ENCODE results near the gene CORO2B.

CORO2B gene

DNA sequence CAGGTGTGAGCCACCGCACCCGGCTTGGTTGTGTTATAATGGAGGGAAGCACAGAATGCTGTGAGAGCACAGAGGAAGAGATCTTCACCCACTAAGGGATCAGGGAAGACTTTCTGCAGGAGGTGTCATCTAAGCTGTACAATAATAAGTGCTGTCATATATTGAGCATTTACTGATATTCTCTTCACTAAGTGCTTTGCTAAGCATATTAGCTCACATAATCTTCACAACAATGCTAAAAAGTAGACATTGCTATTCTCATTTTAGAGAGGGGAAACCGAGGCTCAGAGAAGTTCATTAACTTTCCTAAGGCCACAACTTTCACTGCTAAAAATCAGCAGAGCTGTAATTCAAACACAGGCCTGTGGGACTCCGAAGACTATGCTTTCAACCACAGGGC is 115.3 kb downstream of the CORO2B start:
- Histone ChIP-seq H3K27ac (ENCODE audit: low read depth, low read length) (no peak overlapping the region), H3K9ac (ENCODE audit: low read length) (no peak overlapping the region)

DNA sequence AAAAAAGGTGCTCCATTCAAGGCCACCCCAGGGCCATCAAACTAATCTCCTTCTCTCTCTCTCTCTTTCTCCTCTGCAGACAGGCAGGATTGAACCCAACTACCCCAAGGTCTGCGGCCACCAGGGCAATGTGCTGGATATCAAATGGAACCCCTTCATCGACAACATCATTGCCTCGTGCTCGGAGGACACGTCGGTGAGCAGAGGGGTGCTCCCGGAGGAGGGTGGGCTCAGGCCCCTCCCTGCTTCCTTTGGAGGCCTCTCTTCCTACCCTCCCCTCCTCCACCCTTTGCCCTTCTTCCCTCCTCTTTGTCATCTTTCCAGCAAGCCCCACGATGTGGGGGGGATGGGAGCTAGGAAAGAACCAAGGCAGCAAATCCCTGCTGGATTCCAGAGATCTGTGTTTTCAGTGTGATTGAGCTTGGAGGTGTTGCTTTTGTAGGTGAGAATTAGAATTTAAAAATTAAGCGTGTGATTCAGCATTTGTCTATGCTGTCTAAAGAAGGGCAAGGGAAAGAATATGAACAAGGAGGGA is 116.3 kb downstream of the CORO2B start:
- Histone ChIP-seq H3K27me3 (ENCODE audit: low read length) (no peaks in the 10 kb centered on the region), H3K27ac (ENCODE audit: low read depth, low read length) (no peak overlapping the region), H4K20me1 (ENCODE audit: low read depth, low read length) (no peaks in the 10 kb centered on the region), H3K9me2 (replicated peaks; ENCODE audit: insufficient read depth, low read length) (no peaks in the 10 kb centered on the region), H3K9ac (ENCODE audit: low read length) (no peak overlapping the region), H3K4me3 (ENCODE audit: insufficient read depth, low read length, poor library complexity, severe bottlenecking) (no peak overlapping the region), H3K36me3 (ENCODE audit: low read length) (no peaks in the 10 kb centered on the region), H2AFZ (ENCODE audit: low read depth, low read length, severe bottlenecking) (no peak overlapping the region), H3K79me2 (ENCODE audit: insufficient read depth, low read length) (no peaks in the 10 kb centered on the region), H3K4me2 (ENCODE audit: low read depth, low read length, poor library complexity, severe bottlenecking) (no peak overlapping the region), H3F3A (ENCODE audit: insufficient read depth) (no peaks in the 10 kb centered on the region), H3K9me3 (ENCODE audit: insufficient read depth, low read length) (no peaks in the 10 kb centered on the region)
- TF ChIP-seq, protein P1, sequence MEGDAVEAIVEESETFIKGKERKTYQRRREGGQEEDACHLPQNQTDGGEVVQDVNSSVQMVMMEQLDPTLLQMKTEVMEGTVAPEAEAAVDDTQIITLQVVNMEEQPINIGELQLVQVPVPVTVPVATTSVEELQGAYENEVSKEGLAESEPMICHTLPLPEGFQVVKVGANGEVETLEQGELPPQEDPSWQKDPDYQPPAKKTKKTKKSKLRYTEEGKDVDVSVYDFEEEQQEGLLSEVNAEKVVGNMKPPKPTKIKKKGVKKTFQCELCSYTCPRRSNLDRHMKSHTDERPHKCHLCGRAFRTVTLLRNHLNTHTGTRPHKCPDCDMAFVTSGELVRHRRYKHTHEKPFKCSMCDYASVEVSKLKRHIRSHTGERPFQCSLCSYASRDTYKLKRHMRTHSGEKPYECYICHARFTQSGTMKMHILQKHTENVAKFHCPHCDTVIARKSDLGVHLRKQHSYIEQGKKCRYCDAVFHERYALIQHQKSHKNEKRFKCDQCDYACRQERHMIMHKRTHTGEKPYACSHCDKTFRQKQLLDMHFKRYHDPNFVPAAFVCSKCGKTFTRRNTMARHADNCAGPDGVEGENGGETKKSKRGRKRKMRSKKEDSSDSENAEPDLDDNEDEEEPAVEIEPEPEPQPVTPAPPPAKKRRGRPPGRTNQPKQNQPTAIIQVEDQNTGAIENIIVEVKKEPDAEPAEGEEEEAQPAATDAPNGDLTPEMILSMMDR (IDR thresholded peaks at IDR 0.05; ENCODE audit: insufficient read depth, low read length, poor library complexity, severe bottlenecking), result no peak
- TF ChIP-seq EZH2phosphoT487 (conservative IDR thresholded peaks at IDR 0.05; ENCODE audit: low read length), result no peak

More for the DNA sequence above, 115.3 kb downstream of the CORO2B start:
- H3K27me3 ChIP-seq (ENCODE audit: low read length), result no peaks in the 10 kb centered on the region
- no peak overlapping the region for H2AFZ ChIP-seq (ENCODE audit: low read depth, low read length, severe bottlenecking)
- no peaks in the 10 kb centered on the region for H3K9me3 ChIP-seq (ENCODE audit: insufficient read depth, low read length)
- no peaks in the 10 kb centered on the region for H3K36me3 ChIP-seq (ENCODE audit: low read length)
- H3K79me2 ChIP-seq (ENCODE audit: insufficient read depth, low read length), result no peaks in the 10 kb centered on the region
- no peak overlapping the region for H3K4me2 ChIP-seq (ENCODE audit: low read depth, low read length, poor library complexity, severe bottlenecking)
- H3K4me3 ChIP-seq (ENCODE audit: insufficient read depth, low read length, poor library complexity, severe bottlenecking), result no peak overlapping the region
- no peaks in the 10 kb centered on the region for H4K20me1 ChIP-seq (ENCODE audit: low read depth, low read length)
- no peaks in the 10 kb centered on the region for H3K9me2 ChIP-seq (replicated peaks; ENCODE audit: insufficient read depth, low read length)
- H3F3A ChIP-seq (ENCODE audit: insufficient read depth), result no peaks in the 10 kb centered on the region
- TF ChIP-seq, protein P1 (IDR thresholded peaks at IDR 0.05; ENCODE audit: insufficient read depth, low read length, poor library complexity, severe bottlenecking), result no peak
- TF ChIP-seq EZH2phosphoT487 (conservative IDR thresholded peaks at IDR 0.05; ENCODE audit: low read length), result no peak

DNA sequence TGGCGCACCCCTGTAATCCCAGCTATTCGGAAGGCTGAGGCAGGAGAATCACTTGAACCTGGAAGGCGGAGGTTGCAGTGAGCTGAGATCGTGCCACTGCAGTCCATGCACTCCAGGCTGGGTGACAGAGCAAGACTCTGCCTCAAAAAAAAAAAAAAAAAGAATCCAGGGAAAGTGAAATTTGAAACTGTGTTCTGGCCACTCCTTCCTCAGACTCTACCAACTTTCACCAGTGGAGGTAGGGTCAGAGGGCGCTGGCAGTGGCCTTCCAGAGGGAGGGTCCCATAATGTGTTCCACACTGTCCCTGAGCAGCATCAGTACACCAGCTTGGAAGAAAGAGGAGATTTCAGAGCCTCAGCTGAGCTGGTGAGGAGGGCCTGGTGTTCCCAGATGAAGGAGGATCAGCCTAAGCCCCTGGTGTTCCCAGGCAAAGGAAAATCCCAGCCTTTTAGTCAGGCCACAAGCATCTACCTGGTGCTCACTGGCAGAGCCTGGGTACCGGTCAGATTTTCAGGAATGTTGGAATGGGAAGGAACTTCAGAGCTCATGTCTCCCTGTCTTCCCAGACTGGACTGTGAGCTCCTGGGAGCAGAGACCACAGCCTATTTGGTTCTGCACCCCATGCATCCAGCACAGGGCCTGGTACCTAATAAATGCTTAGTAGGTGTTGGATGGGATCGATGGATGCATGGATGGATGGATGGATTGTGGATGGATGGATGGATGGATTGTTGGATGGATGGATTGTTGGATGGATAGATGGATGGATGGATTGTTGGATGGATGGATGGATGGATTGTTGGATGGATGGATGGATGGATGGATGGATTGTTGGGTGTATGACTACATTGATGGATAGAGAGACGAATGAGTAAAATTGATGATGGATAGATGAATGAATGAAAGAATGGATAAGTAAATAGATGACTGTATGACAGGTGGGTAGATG is 117.9 kb downstream of the CORO2B start:
- TF ChIP-seq, protein P1 (IDR thresholded peaks at IDR 0.05; ENCODE audit: insufficient read depth, low read length, poor library complexity, severe bottlenecking), result no peak
- no peak for TF ChIP-seq EZH2phosphoT487 (conservative IDR thresholded peaks at IDR 0.05; ENCODE audit: low read length)
- H3K9me3 ChIP-seq (ENCODE audit: insufficient read depth, low read length), result no peaks in the 10 kb centered on the region
- no peaks in the 10 kb centered on the region for H4K20me1 ChIP-seq (ENCODE audit: low read depth, low read length)
- H3K4me3 ChIP-seq (ENCODE audit: insufficient read depth, low read length, poor library complexity, severe bottlenecking), result no peak overlapping the region
- H3K36me3 ChIP-seq (ENCODE audit: low read length), result no peaks in the 10 kb centered on the region
- H3F3A ChIP-seq (ENCODE audit: insufficient read depth), result no peaks in the 10 kb centered on the region
- H3K9me2 ChIP-seq (replicated peaks; ENCODE audit: insufficient read depth, low read length), result no peaks in the 10 kb centered on the region
- no peak overlapping the region for H3K9ac ChIP-seq (ENCODE audit: low read length)
- no peaks in the 10 kb centered on the region for H3K79me2 ChIP-seq (ENCODE audit: insufficient read depth, low read length)
- H3K27me3 ChIP-seq (ENCODE audit: low read length), result no peaks in the 10 kb centered on the region
- H3K27ac ChIP-seq (ENCODE audit: low read depth, low read length), result no peak overlapping the region
- H2AFZ ChIP-seq (ENCODE audit: low read depth, low read length, severe bottlenecking), result no peak overlapping the region
- H3K4me2 ChIP-seq (ENCODE audit: low read depth, low read length, poor library complexity, severe bottlenecking), result no peak overlapping the region
